ENCODE measurements around the gene LRRD1. TPM values are rescaled to one million over a fixed set of nuclear protein-coding genes. Genes with fewer than 3 reads are reported as not detected.

The LRRD1 gene
- total and polyA plus RNA-seq, 9 of the 15 experiments (the other 6 are each of a cell fraction or from before 2014, with no cell fraction given), result 0.07 to 0.15 TPM; not detected in 7

GRCh38 chr7:92134271-92135051 is 44.5 kb downstream of the LRRD1 start, which contains the start of gene CYP51A1 (continued):
- TF ChIP-seq ZNF655 (CRISPR knock-in tag; IDR thresholded peaks at IDR 0.05) (no peak), ZFP1 (CRISPR knock-in tag; IDR thresholded peaks at IDR 0.05) (no peak), NEUROD1 (IDR thresholded peaks at IDR 0.05; ENCODE audit: borderline replicate concordance, low read depth, low read length, partially characterized antibody) (peak; percentile 70), TEAD4 (IDR thresholded peaks at IDR 0.05; ENCODE audit: low read length) (peak; percentile 23; the same call in 1 of the 2 replicates), TEAD4 (CRISPR knock-in tag; IDR thresholded peaks at IDR 0.05; ENCODE audit: borderline replicate concordance) (no peak), ATF7 (IDR thresholded peaks at IDR 0.05) (peak; percentile 96), ZNF184 (CRISPR knock-in tag; IDR thresholded peaks at IDR 0.05) (no peak), HSF4 (CRISPR knock-in tag; IDR thresholded peaks at IDR 0.05; ENCODE audit: borderline replicate concordance) (no peak), HBP1 (CRISPR knock-in tag; IDR thresholded peaks at IDR 0.05) (no peak; the same call in 1 of the 2 replicates), MLLT1 (IDR thresholded peaks at IDR 0.05) (peak; percentile 54 to 87; a peak in 2 of 4 replicates), HMG20B (CRISPR knock-in tag; IDR thresholded peaks at IDR 0.05) (no peak), GTF3C2 (IDR thresholded peaks at IDR 0.05; ENCODE audit: borderline replicate concordance, extremely low read depth, insufficient read length) (no peak), HMGXB4 (CRISPR knock-in tag; IDR thresholded peaks at IDR 0.05) (peak; percentile 90; the same call in 1 of the 2 replicates), RBM15 (IDR thresholded peaks at IDR 0.05; ENCODE audit: insufficient read depth, low read length) (no peak), PYGO2 (tag; IDR thresholded peaks at IDR 0.05) (no peak), ZNF282 (CRISPR knock-in tag; IDR thresholded peaks at IDR 0.05) (0 out of 2 replicates have a peak, but pooled peaks have one; percentile 27), ZNF76 (CRISPR knock-in tag; IDR thresholded peaks at IDR 0.05; ENCODE audit: borderline replicate concordance) (no peak; the same call in 1 of the 2 replicates), PRMT5 (CRISPR knock-in tag; IDR thresholded peaks at IDR 0.05) (no peak), KLF10 (CRISPR knock-in tag; IDR thresholded peaks at IDR 0.05) (no peak)

Data from K562 (cell line).